Lung (tissue), 12 donors: ENCODE data around the gene UBA52. TPM values are rescaled to one million over a fixed set of nuclear protein-coding genes. Genes with fewer than 3 reads are reported as not detected.

Experiments
- ATAC-seq: fragments of 200-7000 bp; cut with Tn5 transposase; one replicate; pipeline ENCODE4 v1.9.1; 2020; ENCODE audit warnings: moderate number of reproducible peaks; ENCODE audit not compliant: insufficient read depth, low FRiP score
- DNase-seq, 3 donors: peaks; one replicate each; pipeline ENCODE4 v3.0.0-alpha.2; 2013 to 2017
- H3K27ac ChIP-seq, 2 donors: one replicate each; pipeline ENCODE4 v1.5.1; 2013; ENCODE audit warnings: mild to moderate bottlenecking in 2 of 2, moderate library complexity in 2 of 2, control low read depth in 1 of 2, inconsistent platforms in 1 of 2, low read depth in 1 of 2, low read length in 1 of 2
- H3K27me3 ChIP-seq, 3 donors: one replicate each; pipeline ENCODE4 v1.5.1; 2013; ENCODE audit warnings: low read length in 2 of 3; ENCODE audit not compliant: control insufficient read depth in 3 of 3, insufficient read depth in 3 of 3
- H3K36me3 ChIP-seq, 4 donors: one replicate each; pipeline ENCODE4 v1.5.1; 2013; ENCODE audit warnings: low read length in 4 of 4, mild to moderate bottlenecking in 1 of 4, moderate library complexity in 1 of 4; ENCODE audit not compliant: control insufficient read depth in 4 of 4, insufficient read depth in 4 of 4
- H3K4me1 ChIP-seq, 5 donors: one replicate each; pipeline ENCODE4 v1.5.1; 2013; ENCODE audit warnings: low read length in 5 of 5, mild to moderate bottlenecking in 2 of 5, moderate library complexity in 1 of 5; ENCODE audit not compliant: control insufficient read depth in 5 of 5, insufficient read depth in 5 of 5
- H3K4me3 ChIP-seq: one replicate; pipeline ENCODE4 v1.5.1; 2013; ENCODE audit warnings: mild to moderate bottlenecking, control low read depth, moderate library complexity
- H3K9ac ChIP-seq, 2 donors: one replicate each; pipeline ENCODE4 v1.5.1; 2013; ENCODE audit warnings: low read length in 2 of 2, control low read depth in 1 of 2; ENCODE audit not compliant: insufficient read depth in 1 of 2
- H3K9me3 ChIP-seq, 4 donors: one replicate each; pipeline ENCODE4 v1.5.1; 2013; ENCODE audit warnings: low read length in 3 of 4, mild to moderate bottlenecking in 1 of 4, moderate library complexity in 1 of 4; ENCODE audit not compliant: control insufficient read depth in 4 of 4, insufficient read depth in 3 of 4
- CTCF ChIP-seq: IDR thresholded peaks from 2 replicates; pipeline ENCODE4 v1.5.1; 2012; ENCODE audit warnings: mild to moderate bottlenecking; ENCODE audit errors: control extremely low read depth, extremely low read depth
- WGBS, 2 donors: extraction: QIAGEN DNeasy Blood & Tissue Kit; methylation state at CpG; one replicate each; pipeline ENCODE4 v1.1.7; 2013; 5-methylcytosine and 5-hydroxymethylcytosine counted together
- polyA plus RNA-seq, 2 donors: library from polyadenylated mRNA; stranded (reverse); fragments of 200-250 nt; gene quantifications; one replicate each; pipeline ENCODE4 v1.2.1, GENCODE V29; 2013
- total RNA-seq, 2 donors: library from RNA; depleted of rRNA in 1 of 2; stranded (reverse); fragments of >200 nt in 1 of 2; gene quantifications; one replicate each; pipeline ENCODE4 v1.2.1, GENCODE V29; 2014 to 2021
- donor health status: control.
- donor health status: control.
- donor health status: Bipolar disorder and iron deficiency.
- donor health status: healthy.
- donor health status: DM: yes; HTN: yes; CAD: no.

Gene UBA52
- total and polyA plus RNA-seq, 4 donors: 689 to 1,266 (median 1,030) TPM

GRCh38 chr19:18541992-18542940, 29.4 kb upstream of the UBA52 start:
- Histone ChIP-seq H3K4me3 (peak overlapping the region; percentile 33), H3K27me3 (no peaks in the 10 kb centered on the region), H3K27ac (peak overlapping the region; percentile 43 to 87), H3K9me3 (no peaks in the 10 kb centered on the region), H3K9ac (peak overlapping the region in 1 of 2 donors; percentile 84), H3K4me1 (peaks cover 0 to 7% (median 0%) of the 10 kb centered on the region in 5 donors), H3K36me3 (peaks cover 0 to 27% (median 13%) of the 10 kb centered on the region in 4 donors)
- ATAC-seq: no peak
- DNase-seq: peak in 1 of 3 donors; percentile 28
- 15 to 22% methylated on average over 11 of the region's 11 CpGs for WGBS, 2 donors
- TF ChIP-seq CTCF: no peak

DNA sequence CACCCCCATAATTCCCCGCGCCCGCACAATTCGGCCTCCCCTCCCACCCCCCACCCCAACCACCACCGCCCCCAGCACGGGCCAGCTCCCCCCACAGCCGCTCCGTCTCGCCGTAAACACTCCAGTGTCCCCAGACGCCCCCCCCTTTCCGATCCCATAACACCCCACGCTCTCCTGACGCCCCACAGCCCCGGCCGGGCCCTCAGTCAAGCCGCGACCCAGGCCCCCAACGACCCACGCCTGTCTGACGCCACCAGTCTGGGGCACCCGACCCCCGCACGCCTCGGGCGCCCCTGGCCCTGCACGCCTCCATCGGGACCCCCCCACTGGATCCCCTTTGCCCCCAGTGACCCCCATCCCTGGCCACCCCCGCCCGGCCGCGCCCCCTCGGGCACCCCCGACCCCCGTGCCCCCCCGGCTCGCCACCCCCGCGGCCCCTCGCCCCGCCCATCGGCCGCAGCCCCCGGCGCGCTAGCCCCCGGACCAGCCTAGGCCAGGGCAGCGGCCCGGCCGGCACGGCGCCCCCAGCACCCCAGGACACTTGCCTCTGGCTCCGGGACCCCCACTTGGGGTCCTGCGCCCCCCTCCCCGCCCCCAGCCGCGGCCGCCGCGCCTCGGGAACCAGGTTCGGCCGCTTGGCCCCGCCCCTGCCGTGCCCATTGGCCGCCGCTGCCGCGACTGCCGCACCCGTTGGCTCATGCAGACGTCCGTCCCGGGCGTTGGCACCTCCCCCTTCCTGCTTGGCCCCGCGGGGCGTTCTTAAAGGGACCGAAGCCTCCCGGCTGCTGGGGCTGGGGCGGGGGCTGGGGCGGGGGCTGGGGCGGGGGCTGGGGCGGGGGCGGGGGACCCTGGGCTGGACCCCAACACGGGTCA, 28.5 kb upstream of the UBA52 start, which contains the start of gene FKBP8:
FKBP8 (minus strand) TSS at position 633 of the 873 bp plus-strand sequence. CDS start 1,603 bp downstream, outside the sequence.
- no peak for TF ChIP-seq CTCF
- DNase-seq (peak; percentile 92 to 96 (median 94)), ATAC-seq (peak; percentile 98)
- Histone ChIP-seq H3K27ac (peak within 1 kb of the TSS; percentile 84 to 92), H3K36me3 (peaks cover 0 to 18% (median 12%) of the 10 kb centered on the region in 4 donors), H3K4me1 (peaks cover 0 to 7% (median 0%) of the 10 kb centered on the region in 5 donors), H3K9ac (peak within 1 kb of the TSS in 1 of 2 donors; percentile 84), H3K9me3 (no peaks in the 10 kb centered on the region), H3K4me3 (peak within 1 kb of the TSS; percentile 77), H3K27me3 (no peaks in the 10 kb centered on the region)
- 0 to 2% methylated on average over 49 to 84 of the region's 86 CpGs for WGBS, 2 donors

- Histone ChIP-seq H3K4me1 (peaks cover 0 to 7% (median 0%) of the 10 kb centered on the region in 5 donors), H3K9ac (no peak overlapping the region), H3K27ac (peak overlapping the region in 1 of 2 donors; percentile 61), H3K9me3 (no peaks in the 10 kb centered on the region), H3K27me3 (no peaks in the 10 kb centered on the region), H3K36me3 (peaks cover 0 to 16% (median 11%) of the 10 kb centered on the region in 4 donors), H3K4me3 (no peak overlapping the region)
- ATAC-seq: peak; percentile 49
- WGBS, 2 donors: 7 to 9% methylated on average over 12 of the region's 12 CpGs
- peak; percentile 40 to 47 (median 41) for DNase-seq
- TF ChIP-seq CTCF: no peak
Measured at GRCh38 chr19:18543814-18544475, 27.7 kb upstream of the UBA52 start.
